AG10803 (cell line): ENCODE data around the gene RB1.

Source experiments
- DNase-seq: peaks from one replicate; pipeline ENCODE4 v3.0.0; 2010; ENCODE audit warnings: low read depth
- H3K4me3 ChIP-seq: 2 replicates; pipeline ENCODE4 v1.5.1; 2011; ENCODE audit warnings: mild to moderate bottlenecking, low read length, control low read depth
- CTCF ChIP-seq: conservative IDR thresholded peaks from 2 replicates; pipeline ENCODE4 v1.5.1; 2011; ENCODE audit warnings: mild to moderate bottlenecking, low read length, control low read depth, inconsistent platforms

The RB1 gene

DNA sequence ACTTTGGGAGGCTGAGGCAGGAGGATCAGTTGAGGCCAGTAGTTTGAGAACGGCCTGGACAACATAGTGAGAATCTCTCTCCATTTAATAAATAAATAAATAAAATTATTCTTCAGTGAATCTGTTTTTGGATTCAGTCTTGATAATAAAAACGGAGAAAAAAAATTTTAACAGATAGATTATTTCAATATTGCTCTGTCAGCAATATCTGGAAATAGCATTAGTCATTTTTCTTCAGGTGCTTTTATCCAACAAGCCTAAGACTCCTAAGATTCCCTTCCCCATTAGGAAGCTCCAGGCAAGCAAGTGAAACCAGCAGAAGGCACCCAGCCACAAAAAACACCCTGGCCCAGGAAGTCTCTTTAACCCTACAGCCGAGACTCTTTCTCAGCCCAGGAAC lies 130.6 kb downstream of the RB1 start:
- no peak for DNase-seq
- H3K4me3 ChIP-seq = no peak overlapping the region
- no peak for TF ChIP-seq CTCF

DNA sequence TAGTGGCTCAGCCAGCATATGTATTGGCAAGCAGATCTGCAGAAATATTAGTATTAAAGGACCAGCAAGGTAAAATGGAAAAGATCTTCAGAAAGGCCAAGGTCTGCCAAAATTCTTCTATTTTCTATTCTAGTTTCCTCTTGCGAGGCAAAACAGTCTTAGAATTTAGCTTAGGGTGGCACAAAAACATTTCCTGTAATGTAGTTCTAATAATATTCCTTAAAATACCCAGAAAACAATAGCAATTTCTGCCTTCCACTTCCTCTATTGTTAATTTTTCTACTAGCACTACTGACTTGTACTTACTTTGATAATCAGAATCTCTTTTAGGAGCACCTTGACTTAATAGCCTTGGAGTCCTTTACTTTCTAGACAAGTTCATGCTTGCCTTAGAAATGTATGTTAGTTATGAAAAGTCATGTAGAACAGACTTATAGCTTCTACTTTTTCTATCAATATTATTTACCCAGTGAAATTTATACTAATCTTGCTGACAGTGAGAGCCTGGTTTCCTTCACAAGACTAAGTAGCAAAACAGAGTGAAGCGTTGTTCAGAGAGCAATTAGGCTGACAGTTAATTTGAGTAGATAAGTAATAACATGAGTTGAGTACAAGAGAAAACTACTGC lies 133.2 kb downstream of the RB1 start:
- no peak for DNase-seq
- H3K4me3 ChIP-seq = no peak overlapping the region
- TF ChIP-seq CTCF = no peak

- peak; percentile 37 for DNase-seq
- no peak for TF ChIP-seq CTCF
- no peak overlapping the region for H3K4me3 ChIP-seq
These were observed 133.8 kb downstream of the RB1 start for GRCh38 chr13:48437371-48437770.

DNA sequence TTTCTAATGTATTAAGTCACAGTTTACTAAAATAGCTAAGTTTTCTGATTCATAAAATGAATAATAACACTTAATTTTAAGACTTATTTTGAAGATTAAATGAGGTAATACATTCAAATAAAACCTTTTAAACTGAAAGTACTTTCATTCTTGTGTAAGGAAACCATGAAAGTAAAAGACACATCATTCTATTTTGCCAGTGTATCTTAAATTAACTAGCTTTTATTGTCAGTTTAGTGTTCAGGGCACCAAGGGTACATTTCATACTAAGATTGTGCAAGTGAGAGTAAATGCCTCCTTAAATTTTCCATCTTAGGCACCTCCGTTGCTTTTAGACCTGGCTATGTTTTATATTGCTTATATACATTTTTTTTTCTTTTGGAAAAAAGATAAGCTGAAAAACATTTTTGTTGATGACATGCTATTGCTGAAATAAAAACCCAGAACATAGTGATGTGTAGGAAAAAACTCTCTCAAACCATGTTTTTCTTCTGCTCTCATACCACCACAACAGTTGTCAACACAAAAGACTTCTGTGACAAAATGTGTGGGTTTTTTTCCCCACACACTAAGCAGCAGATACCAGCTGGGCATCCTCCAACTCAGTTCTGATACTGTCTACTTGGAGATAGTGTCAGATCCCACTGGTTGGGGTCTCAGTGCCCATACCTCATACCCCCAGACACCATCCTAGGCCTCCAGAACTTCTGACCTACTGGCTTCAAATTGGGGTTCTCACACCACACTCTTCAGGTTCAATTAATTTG lies 140.1 kb downstream of the RB1 start:
- H3K4me3 ChIP-seq = no peak overlapping the region
- DNase-seq = no peak
- TF ChIP-seq CTCF = no peak

- no peak for TF ChIP-seq CTCF
- H3K4me3 ChIP-seq = no peak overlapping the region
- peak; percentile 64 for DNase-seq
These were observed 142.9 kb downstream of the RB1 start for GRCh38 chr13:48446464-48446863.

- no peak for TF ChIP-seq CTCF
- no peak for DNase-seq
- no peak overlapping the region for H3K4me3 ChIP-seq
These were observed 144.9 kb downstream of the RB1 start for GRCh38 chr13:48448285-48448958.
